K562 (cell line): ENCODE results near the gene AGBL1. TPM values are rescaled to one million over a fixed set of nuclear protein-coding genes. Genes with fewer than 3 reads are reported as not detected.

Experiments used
- ATAC-seq: fragments of 200-7000 bp; cut with Tn5 transposase; 3 replicates; pipeline ENCODE4 v1.9.1; 2020; ENCODE audit warnings: moderate library complexity
- BruUV-seq: library from RNA; stranded (reverse); fragments of 400-500 nt; replicated peaks from 2 replicates; lab custom pipeline; 2021; lab: Mats Ljungman, UMichigan
- CTCF ChIA-PET: fragments of 300-600 bp; formaldehyde crosslinking; extraction: SDS; loops from one replicate; lab custom pipeline; 2021; ENCODE audit warnings: low intra/inter-chr PET ratio; lab: Yijun Ruan, JAX
- POLR2A ChIA-PET: fragments of 300-600, 350-650 bp; sonication (Branson Sonifier 250); formaldehyde crosslinking; extraction: SDS; loops from one replicate; lab custom pipeline; 2021; ENCODE audit warnings: antibody characterized with exemption, inconsistent platforms; lab: Yijun Ruan, JAX
- DNase-seq, 4 experiments: peaks; one replicate each; pipeline versions ENCODE4 v3.0.0 to v3.0.0-alpha.2; 2011 to 2018; ENCODE audit warnings: low spot score in 3 of 4, mixed read lengths in 3 of 4; ENCODE audit errors: extremely low read depth in 1 of 4
- FAIRE-seq: peaks from 2 replicates; lab custom pipeline; 2011; peaks lifted over from hg19 to GRCh38; lab: Jason Lieb, UNC
- H2AFZ ChIP-seq: 2 replicates; pipeline ENCODE4 v1.6.0; 2011; ENCODE audit warnings: low read depth, low read length, control low read depth, inconsistent platforms
- H3K27ac ChIP-seq: fragments of 200-600 bp; 3 replicates; pipeline ENCODE4 v1.8.0; 2011; ENCODE audit warnings: low read depth, mild to moderate bottlenecking, control low read depth, inconsistent platforms, low read length, moderate library complexity, mixed read lengths; ENCODE audit errors: extremely low read depth
- H3K27me3 ChIP-seq, 2 experiments: fragments of 300-600 bp in 1 of 2; 2 replicates in 1 of 2; 3 replicates in 1 of 2; pipeline versions ENCODE4 v1.6.0 to v1.8.0; 2011; ENCODE audit warnings: inconsistent platforms in 2 of 2, low read length in 2 of 2, mild to moderate bottlenecking in 1 of 2, mixed read lengths in 1 of 2, moderate library complexity in 1 of 2; ENCODE audit not compliant: control insufficient read depth in 2 of 2, insufficient read depth in 2 of 2
- H3K36me3 ChIP-seq: fragments of 300-600 bp; 3 replicates; pipeline ENCODE4 v1.8.0; 2011; ENCODE audit warnings: mild to moderate bottlenecking, low read length, inconsistent platforms; ENCODE audit not compliant: control insufficient read depth, insufficient read depth
- H3K4me1 ChIP-seq, 2 experiments: fragments of 200-600 bp in 1 of 2; replicated peaks in 1 of 2; 2 replicates in 1 of 2; 3 replicates in 1 of 2; pipeline versions ENCODE4 v1.5.1 to v1.8.0; 2011; ENCODE audit warnings: inconsistent platforms in 2 of 2, low read length in 2 of 2, mild to moderate bottlenecking in 1 of 2, mixed read lengths in 1 of 2, moderate library complexity in 1 of 2; ENCODE audit not compliant: control insufficient read depth in 2 of 2, insufficient read depth in 2 of 2
- H3K4me2 ChIP-seq: 2 replicates; pipeline ENCODE4 v1.6.1; 2011; ENCODE audit warnings: low read length, control low read depth, inconsistent platforms, mixed read lengths; ENCODE audit not compliant: insufficient read depth
- H3K4me3 ChIP-seq: fragments of 200-600 bp; sonication (generic), shearing (Covaris generic); 2 replicates; pipeline ENCODE4 v1.5.1; 2016; ENCODE audit warnings: control low read depth, inconsistent platforms
- H3K79me2 ChIP-seq: fragments of 200-600 bp; 3 replicates; pipeline ENCODE4 v1.8.0; 2011; ENCODE audit warnings: low read length, inconsistent platforms; ENCODE audit not compliant: control insufficient read depth, insufficient read depth
- H3K9ac ChIP-seq, 2 experiments: 2 replicates each; pipeline versions ENCODE4 v1.6.0 to v1.6.1; 2011; ENCODE audit warnings: low read depth in 2 of 2, low read length in 2 of 2, control low read depth in 1 of 2, inconsistent platforms in 1 of 2, mild to moderate bottlenecking in 1 of 2, mixed read lengths in 1 of 2; ENCODE audit not compliant: insufficient read depth in 1 of 2
- H3K9me1 ChIP-seq: one replicate; pipeline ENCODE4 v1.6.0; 2011; ENCODE audit warnings: inconsistent platforms, mild to moderate bottlenecking, low read length, moderate library complexity; ENCODE audit not compliant: control insufficient read depth, insufficient read depth
- H3K9me3 ChIP-seq: replicated peaks from 2 replicates; pipeline ENCODE4 v1.5.1; 2011; ENCODE audit warnings: low read depth, low read length, inconsistent platforms; ENCODE audit not compliant: control insufficient read depth, insufficient read depth
- H4K20me1 ChIP-seq: replicated peaks from 2 replicates; pipeline ENCODE4 v1.6.1; 2011; ENCODE audit warnings: low read length, inconsistent platforms, mixed read lengths; ENCODE audit not compliant: control insufficient read depth, insufficient read depth
- BMI1 ChIP-seq: fragments of 150-350 bp; IDR thresholded peaks from 2 replicates; pipeline ENCODE4 v1.6.1; 2014; ENCODE audit warnings: low read length
- GTF2A2 ChIP-seq: IDR thresholded peaks from 2 replicates; pipeline ENCODE4 v1.6.1; 2016; ENCODE audit warnings: mild to moderate bottlenecking, missing genetic modification characterization, missing compliant biosample characterization
- GTF2E2 ChIP-seq: fragments of 200-800 bp; sonication (Bioruptor generic); IDR thresholded peaks from 2 replicates; pipeline ENCODE4 v1.6.1; 2016; ENCODE audit warnings: missing genetic modification characterization, missing compliant biosample characterization
- HDAC8 ChIP-seq: fragments of 450-650 bp; IDR thresholded peaks from 2 replicates; pipeline ENCODE4 v1.6.1; 2016; ENCODE audit warnings: mild to moderate bottlenecking, missing genetic modification characterization, moderate library complexity, missing compliant biosample characterization
- JUNB ChIP-seq: fragments of 450-650 bp; formaldehyde crosslinking; conservative IDR thresholded peaks from 2 replicates; pipeline ENCODE4 v1.4.0; 2020; ENCODE audit warnings: mild to moderate bottlenecking
- KLF16 ChIP-seq: IDR thresholded peaks from 2 replicates; pipeline ENCODE4 v1.6.1; 2016; ENCODE audit warnings: antibody characterized with exemption
- MCM5 ChIP-seq: fragments of 450-650 bp; IDR thresholded peaks from 2 replicates; pipeline ENCODE4 v1.6.1; 2016; ENCODE audit warnings: low read depth
- NFATC3 ChIP-seq: fragments of 450-650 bp; IDR thresholded peaks from 2 replicates; pipeline ENCODE4 v1.6.1; 2017; ENCODE audit warnings: mild to moderate bottlenecking
- POLR2H ChIP-seq: IDR thresholded peaks from 2 replicates; pipeline ENCODE4 v1.6.1; 2016; ENCODE audit warnings: missing genetic modification characterization, low read depth, mild to moderate bottlenecking, control low read depth, missing compliant biosample characterization, moderate library complexity
- RCOR1 ChIP-seq, 2 experiments: IDR thresholded peaks; 2 replicates each; pipeline ENCODE4 v1.6.1; 2012; ENCODE audit warnings: low read depth in 2 of 2, low read length in 2 of 2, borderline replicate concordance in 1 of 2, improper control_type of control experiment in 1 of 2
- SLC30A9 ChIP-seq: fragments of 250-450 bp; sonication (Bioruptor Pico); IDR thresholded peaks from 2 replicates; pipeline ENCODE4 v1.8.0; 2022; ENCODE audit warnings: mild to moderate bottlenecking, moderate library complexity
- SMAD2 ChIP-seq: fragments of 150-350 bp; IDR thresholded peaks from 2 replicates; pipeline ENCODE4 v1.6.1; 2014; ENCODE audit warnings: low read depth, mild to moderate bottlenecking, low read length
- TAF1 ChIP-seq: IDR thresholded peaks from 2 replicates; pipeline ENCODE4 v1.6.1; 2011; ENCODE audit warnings: mild to moderate bottlenecking, low read length, moderate library complexity; ENCODE audit not compliant: insufficient read depth, control insufficient read depth, severe bottlenecking; ENCODE audit errors: extremely low read depth
- ZFP36 ChIP-seq: fragments of 150-350 bp; IDR thresholded peaks from 2 replicates; pipeline ENCODE4 v1.6.1; 2018; ENCODE audit warnings: low read length, low read depth; ENCODE audit not compliant: partially characterized antibody
- ZNF778 ChIP-seq: fragments of 450-650 bp; formaldehyde crosslinking; IDR thresholded peaks from 2 replicates; pipeline ENCODE4 v1.4.0; 2020; ENCODE audit warnings: mild to moderate bottlenecking, moderate library complexity
- WGBS: fragments of 100-300 bp; shearing (Covaris generic); methylation state at CpG from one replicate; pipeline ENCODE4 v1.1.6; 2016; ENCODE audit warnings: low coverage, mixed read lengths; ENCODE audit not compliant: insufficient coverage; ENCODE audit errors: missing lambda C conversion rate; 5-methylcytosine and 5-hydroxymethylcytosine counted together
- in situ Hi-C: fragments of 300-500 bp; cut with MboI; formaldehyde crosslinking; loops from 4 replicates; pipeline ENCODE4 v1.15.0; 2018; ENCODE audit warnings: inconsistent platforms, mixed read lengths
- intact Hi-C: fragments of 100-400 bp; cut with micrococcal nuclease; formaldehyde crosslinking; loops from 2 replicates; pipeline ENCODE4 v1.14.2; 2022
- polyA plus RNA-seq, 8 experiments: library from polyadenylated mRNA; depleted of rRNA in 4 of 8; stranded (reverse) in 5 of 8; unstranded in 3 of 8; fragments of >200 nt; fragmentation: Nextera tagmentation in 2 of 8; fragmentation: Illumina TruSeq in 1 of 8; extraction: Ambion mirVana in 2 of 8; extraction: Trizol in 1 of 8; gene quantifications; 2 replicates each; pipeline versions ENCODE4 v1.2.1 to v1.2.3, GENCODE V29; 2011 to 2014; ENCODE audit warnings: inconsistent platforms in 1 of 8, missing spikeins in 1 of 8
- total RNA-seq, 7 experiments: library from RNA; depleted of rRNA in 6 of 7; stranded (reverse); fragments of >200 nt in 6 of 7; fragmentation: Illumina TruSeq in 2 of 7; extraction: Trizol in 2 of 7; gene quantifications; 2 replicates each; pipeline versions ENCODE4 v1.2.1 to v1.2.3, GENCODE V29; 2011 to 2021; ENCODE audit warnings: low replicate concordance in 1 of 7
- TF ChIP-seq, protein P1 (sequence below), 2 experiments: IDR thresholded peaks; 2 replicates each; pipeline ENCODE4 v1.6.1; 2011; ENCODE audit warnings: borderline replicate concordance in 1 of 2, control low read depth in 1 of 2, low read depth in 1 of 2, low read length in 1 of 2, mild to moderate bottlenecking in 1 of 2, mixed read lengths in 1 of 2, moderate library complexity in 1 of 2; ENCODE audit not compliant: insufficient read depth in 1 of 2, insufficient read length in 1 of 2, poor library complexity in 1 of 2, severe bottlenecking in 1 of 2; ENCODE audit errors: extremely low read depth in 1 of 2
- TF ChIP-seq, protein P2 (sequence below): fragments of 250-450 bp; sonication (Bioruptor Pico); IDR thresholded peaks from 2 replicates; pipeline ENCODE4 v1.8.0; 2022; ENCODE audit warnings: inconsistent platforms, mild to moderate bottlenecking, moderate library complexity, borderline replicate concordance
- TF ChIP-seq, protein P3 (sequence below): fragments of 250-450 bp; sonication (Bioruptor Pico); IDR thresholded peaks from 2 replicates; pipeline ENCODE4 v1.8.0; 2022; ENCODE audit warnings: moderate library complexity, mild to moderate bottlenecking, inconsistent platforms

AGBL1 gene
- total and polyA plus RNA-seq, 9 of the 15 experiments (the other 6 are each of a cell fraction or from before 2014, with no cell fraction given), result not detected

DNA sequence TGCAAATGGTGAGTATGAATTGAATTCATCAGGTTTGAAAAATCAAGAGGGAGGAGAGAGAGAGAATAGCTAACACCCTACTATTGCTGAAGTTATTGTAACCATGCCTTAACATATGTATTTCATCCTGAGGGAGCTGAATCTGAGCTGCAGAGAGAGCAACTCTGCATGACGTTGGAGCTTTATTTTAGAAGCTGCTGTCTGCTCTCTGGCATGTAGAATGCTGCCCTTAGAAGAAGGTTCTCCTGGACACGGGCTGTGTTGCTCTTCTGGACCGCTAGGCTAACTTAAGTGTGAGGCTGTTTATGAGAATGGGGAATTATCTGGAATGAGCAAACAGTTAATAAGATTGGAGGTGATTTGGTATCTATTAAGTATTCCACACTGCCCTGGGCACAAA lies 814.6 kb downstream of the AGBL1 start (continued):
- TF ChIP-seq POLR2H (tag) (no peak), HDAC8 (tag) (no peak), SLC30A9 (no peak)

DNA sequence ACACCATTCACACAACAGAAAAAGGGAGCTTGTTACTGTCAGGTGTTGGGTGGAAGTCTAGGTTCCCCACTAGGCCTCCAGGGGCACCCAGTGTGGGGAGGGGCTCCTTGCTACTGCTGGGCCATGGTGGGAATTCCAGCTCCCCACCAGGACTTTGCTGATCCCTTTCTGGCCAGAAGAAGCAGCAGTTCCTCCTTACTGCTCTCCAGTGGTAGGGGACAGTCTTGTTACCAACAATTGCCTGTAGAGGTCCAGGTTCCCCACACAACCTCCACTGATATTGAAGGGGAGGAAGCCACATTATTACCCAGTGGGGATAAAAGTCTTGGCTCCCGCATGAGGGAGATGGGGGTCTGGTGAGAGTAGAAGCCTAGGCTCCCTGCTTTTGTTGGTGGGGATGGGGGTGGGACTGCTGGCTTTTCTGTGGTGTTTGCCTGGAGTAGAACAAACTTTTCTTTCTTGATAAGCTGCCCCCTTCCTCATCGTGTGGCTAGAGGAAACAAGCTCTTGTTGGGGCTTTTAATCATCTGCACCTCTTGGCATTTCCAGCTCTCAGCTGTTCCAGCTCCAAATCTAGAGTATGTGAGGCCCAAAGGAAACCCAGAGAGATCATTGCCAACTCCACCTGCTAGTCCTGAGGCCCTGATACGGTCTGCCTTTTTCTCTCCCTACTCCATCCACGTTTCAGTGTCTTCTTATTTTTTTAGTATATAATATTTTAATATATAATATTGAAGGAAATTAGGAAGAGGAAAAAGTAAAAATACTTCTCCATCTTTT lies 824.2 kb downstream of the AGBL1 start:
- FAIRE-seq, result no peak
- no peaks in the 10 kb centered on the region for H3K4me1 ChIP-seq
- no peak overlapping the region for H3K9ac ChIP-seq
- no peaks in the 10 kb centered on the region for H3K36me3 ChIP-seq
- no peaks in the 10 kb centered on the region for H3K27me3 ChIP-seq
- CTCF ChIA-PET, result no interaction called here
- DNase-seq, result no peak
- no peak overlapping the region for H3K4me2 ChIP-seq
- intact Hi-C loops, result no loop called here
- no peaks in the 10 kb centered on the region for H4K20me1 ChIP-seq
- no TSS peak for BruUV-seq
- no peak overlapping the region for H2AFZ ChIP-seq
- no peaks in the 10 kb centered on the region for H3K79me2 ChIP-seq
- no peaks in the 10 kb centered on the region for H3K9me3 ChIP-seq
- H3K4me3 ChIP-seq, result no peak overlapping the region
- ATAC-seq, result no peak
- H3K9me1 ChIP-seq, result no peaks in the 10 kb centered on the region
- in situ Hi-C loops, result loop anchor here (25.0 kb wide), 1 partner anchor 1333 kb away; no protein-coding TSS in a partner anchor
- no peak overlapping the region for H3K27ac ChIP-seq
- WGBS, result 0% methylated on average over 4 of the region's 4 CpGs
- POLR2A ChIA-PET, result no interaction called here
- TF ChIP-seq JUNB (CRISPR knock-in tag) (no peak), MCM5 (no peak), SMAD2 (no peak), TAF1 (no peak), BMI1 (no peak), GTF2A2 (tag) (no peak), ZFP36 (no peak), KLF16 (no peak), ZNF778 (CRISPR knock-in tag) (no peak), RCOR1 (IDR thresholded peaks at IDR 0.05; ENCODE audit: borderline replicate concordance in 1 of 2, low read depth in 2 of 2, low read length in 2 of 2) (no peak), NFATC3 (no peak), GTF2E2 (no peak)
- TF ChIP-seq, protein P1, sequence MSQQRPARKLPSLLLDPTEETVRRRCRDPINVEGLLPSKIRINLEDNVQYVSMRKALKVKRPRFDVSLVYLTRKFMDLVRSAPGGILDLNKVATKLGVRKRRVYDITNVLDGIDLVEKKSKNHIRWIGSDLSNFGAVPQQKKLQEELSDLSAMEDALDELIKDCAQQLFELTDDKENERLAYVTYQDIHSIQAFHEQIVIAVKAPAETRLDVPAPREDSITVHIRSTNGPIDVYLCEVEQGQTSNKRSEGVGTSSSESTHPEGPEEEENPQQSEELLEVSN (IDR thresholded peaks at IDR 0.05; ENCODE audit: borderline replicate concordance in 1 of 2, extremely low read depth in 1 of 2, insufficient read depth in 1 of 2, insufficient read length in 1 of 2, low read depth in 1 of 2, low read length in 1 of 2, poor library complexity in 1 of 2, severe bottlenecking in 1 of 2), result no peak
- TF ChIP-seq, protein P2, sequence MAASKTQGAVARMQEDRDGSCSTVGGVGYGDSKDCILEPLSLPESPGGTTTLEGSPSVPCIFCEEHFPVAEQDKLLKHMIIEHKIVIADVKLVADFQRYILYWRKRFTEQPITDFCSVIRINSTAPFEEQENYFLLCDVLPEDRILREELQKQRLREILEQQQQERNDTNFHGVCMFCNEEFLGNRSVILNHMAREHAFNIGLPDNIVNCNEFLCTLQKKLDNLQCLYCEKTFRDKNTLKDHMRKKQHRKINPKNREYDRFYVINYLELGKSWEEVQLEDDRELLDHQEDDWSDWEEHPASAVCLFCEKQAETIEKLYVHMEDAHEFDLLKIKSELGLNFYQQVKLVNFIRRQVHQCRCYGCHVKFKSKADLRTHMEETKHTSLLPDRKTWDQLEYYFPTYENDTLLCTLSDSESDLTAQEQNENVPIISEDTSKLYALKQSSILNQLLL (CRISPR knock-in tag), result no peak
- TF ChIP-seq, protein P3, sequence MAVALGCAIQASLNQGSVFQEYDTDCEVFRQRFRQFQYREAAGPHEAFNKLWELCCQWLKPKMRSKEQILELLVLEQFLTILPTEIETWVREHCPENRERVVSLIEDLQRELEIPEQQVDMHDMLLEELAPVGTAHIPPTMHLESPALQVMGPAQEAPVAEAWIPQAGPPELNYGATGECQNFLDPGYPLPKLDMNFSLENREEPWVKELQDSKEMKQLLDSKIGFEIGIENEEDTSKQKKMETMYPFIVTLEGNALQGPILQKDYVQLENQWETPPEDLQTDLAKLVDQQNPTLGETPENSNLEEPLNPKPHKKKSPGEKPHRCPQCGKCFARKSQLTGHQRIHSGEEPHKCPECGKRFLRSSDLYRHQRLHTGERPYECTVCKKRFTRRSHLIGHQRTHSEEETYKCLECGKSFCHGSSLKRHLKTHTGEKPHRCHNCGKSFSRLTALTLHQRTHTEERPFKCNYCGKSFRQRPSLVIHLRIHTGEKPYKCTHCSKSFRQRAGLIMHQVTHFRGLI, result no peak
